Kidney (tissue), 14 donors: ENCODE results near the gene SLC5A10. TPM values are rescaled to one million over a fixed set of nuclear protein-coding genes. Genes with fewer than 3 reads are reported as not detected.
A peak's percentile ranks its signal among the peaks of the same experiment; 100 is the strongest.
"Not testable (repeated sequence)": the region's sequence is repeated elsewhere in the genome, so short reads cannot be mapped to it uniquely, and the experiment has no call there.

Experiments
- DNase-seq, 5 donors: peaks; one replicate each; pipeline ENCODE4 v3.0.0-alpha.2; 2013 to 2020
- FAIRE-seq: peaks from 2 replicates; lab custom pipeline; 2012; peaks lifted over from hg19 to GRCh38; lab: Jason Lieb, UNC
- H3K27ac ChIP-seq, 2 donors: one replicate each; pipeline ENCODE4 v1.7.0; 2013; ENCODE audit warnings: low read depth in 2 of 2, low read length in 2 of 2, inconsistent platforms in 1 of 2
- H3K27me3 ChIP-seq: one replicate; pipeline ENCODE4 v1.7.1; 2013; ENCODE audit warnings: low read length, inconsistent platforms; ENCODE audit not compliant: control insufficient read depth, insufficient read depth
- H3K36me3 ChIP-seq, 3 donors: one replicate each; pipeline versions ENCODE4 v1.7.0 to v1.7.1; 2013; ENCODE audit warnings: low read length in 3 of 3, control low read depth in 1 of 3, inconsistent platforms in 1 of 3; ENCODE audit not compliant: insufficient read depth in 3 of 3, control insufficient read depth in 2 of 3
- H3K4me1 ChIP-seq, 3 donors: one replicate each; pipeline versions ENCODE4 v1.7.0 to v1.7.1; 2013; ENCODE audit warnings: low read length in 3 of 3, inconsistent platforms in 1 of 3, low read depth in 1 of 3; ENCODE audit not compliant: control insufficient read depth in 2 of 3, insufficient read depth in 2 of 3
- H3K4me3 ChIP-seq, 3 donors: one replicate each; pipeline versions ENCODE4 v1.7.0 to v1.8.1; 2013; ENCODE audit warnings: low read length in 3 of 3, control low read depth in 1 of 3, inconsistent platforms in 1 of 3
- H3K9ac ChIP-seq, 3 donors: one replicate each; pipeline versions ENCODE4 v1.7.0 to v1.7.1; 2013; ENCODE audit warnings: low read length in 3 of 3, control low read depth in 1 of 3, inconsistent platforms in 1 of 3
- H3K9me3 ChIP-seq, 3 donors: one replicate each; pipeline versions ENCODE4 v1.7.0 to v1.7.1; 2013; ENCODE audit warnings: low read length in 3 of 3, control low read depth in 1 of 3, inconsistent platforms in 1 of 3; ENCODE audit not compliant: control insufficient read depth in 2 of 3, insufficient read depth in 1 of 3
- CTCF ChIP-seq: IDR thresholded peaks from 3 replicates; pipeline ENCODE4 v1.5.1; 2012; ENCODE audit warnings: mild to moderate bottlenecking, moderate library complexity, borderline replicate concordance; ENCODE audit not compliant: insufficient read depth; ENCODE audit errors: extremely low read depth
- intact Hi-C: fragments of 100-400 bp; cut with DNase I; formaldehyde crosslinking; loops from one replicate; pipeline ENCODE4 v1.11.1; 2022
- polyA plus RNA-seq: library from polyadenylated mRNA; stranded (reverse); fragments of 350-450 nt; fragmentation: Illumina TruSeq; extraction: RNeasy Lipid Tissue Mini Kit (QIAGEN cat#74804); gene quantifications from one replicate; pipeline ENCODE4 v1.2.3, GENCODE V29; 2014; ENCODE audit warnings: low read depth, low replicate concordance; ENCODE audit not compliant: insufficient read depth
- total RNA-seq: library from RNA; stranded (reverse); fragmentation: NEBNext Ultra II Directional; extraction: Animal tissue kit (Norgen Biotek cat#: 25700); gene quantifications from one replicate; pipeline ENCODE4 v1.2.1, GENCODE V29; 2021
- donor health status: control.
- donor health status: control.
- donor health status: control.
- donor health status: control.
- donor health status: control.
- donor health status: DM: yes; HTN: yes; CAD: no.
- donor health status: Normal renal cell carcinoma (clear cell type).

SLC5A10 gene
- total and polyA plus RNA-seq, 2 donors from 2014 or later: 9.7 to 16.5 TPM

- H3K27ac ChIP-seq: no peak overlapping the region
- FAIRE-seq: no peak
- no peak for TF ChIP-seq CTCF
- peaks cover 0 to 5% (median 0%) of the 10 kb centered on the region in 3 donors for H3K36me3 ChIP-seq
- no peaks in the 10 kb centered on the region for H3K9me3 ChIP-seq
- DNase-seq: peak in 2 of 5 donors; percentile 47 to 55
- intact Hi-C loops: no loop called here
- no peak overlapping the region for H3K9ac ChIP-seq
- peak overlapping the region in 2 of 3 donors; percentile 58 to 81 for H3K4me3 ChIP-seq
- H3K4me1 ChIP-seq: peaks cover 0 to 8% (median 5%) of the 10 kb centered on the region in 3 donors
- no peaks in the 10 kb centered on the region for H3K27me3 ChIP-seq
These were observed 2.4 kb downstream of the SLC5A10 start for GRCh38 chr17:18954321-18954720.

GRCh38 chr17:18955009-18955408, 3.0 kb downstream of the SLC5A10 start:
- no peaks in the 10 kb centered on the region for H3K9me3 ChIP-seq
- no peak for TF ChIP-seq CTCF
- no peaks in the 10 kb centered on the region for H3K27me3 ChIP-seq
- no peak overlapping the region for H3K9ac ChIP-seq
- H3K36me3 ChIP-seq: peaks cover 0 to 6% (median 2%) of the 10 kb centered on the region in 3 donors
- intact Hi-C loops: no loop called here
- no peak for FAIRE-seq
- no peak overlapping the region for H3K27ac ChIP-seq
- H3K4me1 ChIP-seq: peaks cover 0 to 8% (median 5%) of the 10 kb centered on the region in 3 donors
- H3K4me3 ChIP-seq: no peak overlapping the region
- DNase-seq: peak in 1 of 5 donors; percentile 10

GRCh38 chr17:18956021-18956420, 4.1 kb downstream of the SLC5A10 start:
- intact Hi-C loops, H3K27ac ChIP-seq, H3K9me3 ChIP-seq, DNase-seq, H3K9ac ChIP-seq, H3K27me3 ChIP-seq, H3K4me3 ChIP-seq, FAIRE-seq, H3K4me1 ChIP-seq, H3K36me3 ChIP-seq: not testable (repeated sequence)

- no peak overlapping the region for H3K9ac ChIP-seq
- TF ChIP-seq CTCF: no peak
- peaks cover 0 to 6% (median 2%) of the 10 kb centered on the region in 3 donors for H3K36me3 ChIP-seq
- H3K4me3 ChIP-seq: no peak overlapping the region
- peaks cover 0 to 2% (median 0%) of the 10 kb centered on the region in 3 donors for H3K4me1 ChIP-seq
- no peaks in the 10 kb centered on the region for H3K27me3 ChIP-seq
- no peaks in the 10 kb centered on the region for H3K9me3 ChIP-seq
- DNase-seq: no peak
- FAIRE-seq: no peak
- H3K27ac ChIP-seq: no peak overlapping the region
- intact Hi-C loops: no loop called here
These were observed 4.6 kb downstream of the SLC5A10 start for GRCh38 chr17:18956581-18956980.
